Caki2 (cell line): ENCODE measurements around the gene DLGAP4. TPM values are rescaled to one million over a fixed set of nuclear protein-coding genes. Genes with fewer than 3 reads are reported as not detected.
"Not testable (repeated sequence)": the region's sequence is repeated elsewhere in the genome, so short reads cannot be mapped to it uniquely, and the experiment has no call there.

Experiments used
- DNase-seq: peaks from one replicate; pipeline ENCODE4 v3.0.0-alpha.2; 2015; ENCODE audit warnings: low read depth
- in situ Hi-C: cut with HindIII; loops from 2 replicates; pipeline ENCODE4 v1.10.0; 2016; ENCODE audit warnings: low sequenced_read_pairs, low pct_unique_long_range_greater_than_20kb, mixed read lengths
- total RNA-seq: library from RNA; depleted of rRNA; stranded (reverse); fragments of >200 nt; shearing (Covaris generic); gene quantifications from 2 replicates; pipeline ENCODE4 v1.2.3, GENCODE V29; 2014; ENCODE audit warnings: low replicate concordance

Gene DLGAP4
- total RNA-seq, 1 experiment from 2014 or later = 9.0 TPM

- in situ Hi-C loops = no loop called here
- no peak for DNase-seq
Observed at GRCh38 chr20:36472637-36473090, 166.5 kb downstream of the DLGAP4 start.

DNA sequence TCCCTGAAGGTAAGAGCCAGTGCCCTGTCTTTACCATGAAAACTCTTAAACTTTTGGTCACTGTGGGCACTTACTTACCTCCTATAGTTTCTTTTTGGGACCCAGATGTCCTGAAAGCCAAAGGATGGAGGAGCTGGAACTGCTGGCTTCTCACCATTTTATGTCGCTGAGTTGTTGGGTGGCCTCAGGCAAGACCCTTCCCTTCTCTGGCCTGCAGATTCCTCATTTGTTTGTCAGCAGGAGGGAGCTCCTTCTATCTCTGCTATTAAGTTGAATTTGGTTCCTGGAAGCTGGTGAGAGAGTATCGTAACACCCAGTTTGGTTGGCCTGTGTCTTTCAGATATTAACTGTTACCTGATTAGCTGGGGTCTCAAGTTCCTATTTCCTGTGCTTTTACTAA is 167.0 kb downstream of the DLGAP4 start:
- no peak for DNase-seq
- in situ Hi-C loops = no loop called here

GRCh38 chr20:36474563-36474962 is 168.4 kb downstream of the DLGAP4 start:
- in situ Hi-C loops = no loop called here

GRCh38 chr20:36475054-36475453 is 168.9 kb downstream of the DLGAP4 start:
- in situ Hi-C loops, DNase-seq: not testable (repeated sequence)

More at GRCh38 chr20:36474563-36474962, 168.4 kb downstream of the DLGAP4 start:
- DNase-seq = no peak

- in situ Hi-C loops = no loop called here
- no peak for DNase-seq
Observed at GRCh38 chr20:36477475-36477874, 171.3 kb downstream of the DLGAP4 start.

DNA sequence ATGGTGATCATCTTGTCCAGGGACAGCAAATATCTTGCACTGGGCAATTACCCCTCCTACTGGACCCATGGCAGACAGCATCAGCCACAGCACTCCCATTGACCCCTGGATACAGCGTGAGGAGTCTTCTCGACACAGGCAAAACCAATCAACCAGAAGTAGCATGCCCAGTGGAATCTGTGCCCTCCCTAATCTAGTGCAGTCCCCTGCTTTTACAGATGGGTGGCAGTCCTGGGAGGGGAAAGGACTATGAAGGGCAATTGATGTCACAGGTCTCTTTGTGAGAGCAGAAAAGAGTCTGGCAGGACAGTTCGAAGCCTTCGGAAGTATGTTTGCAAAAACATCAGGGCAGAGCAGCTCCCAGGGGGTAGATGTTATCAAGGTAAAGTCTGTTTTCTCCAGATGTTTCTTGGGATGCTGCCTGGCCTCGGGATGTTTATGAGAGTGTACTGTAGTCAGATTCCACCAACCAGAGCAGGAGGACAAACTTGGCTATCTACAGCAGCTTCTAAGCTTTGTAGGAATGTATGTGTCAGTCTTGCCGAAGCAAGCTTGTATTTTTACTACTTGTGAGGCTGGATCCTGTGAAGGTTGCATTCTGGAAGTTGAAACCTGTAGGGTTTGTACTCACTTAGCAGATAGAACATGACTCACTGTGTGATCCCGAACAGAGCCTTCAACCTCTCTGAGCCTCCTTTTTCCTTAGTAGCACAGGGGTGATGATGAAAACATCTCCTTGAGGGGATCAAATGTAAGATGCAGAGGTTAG is 172.2 kb downstream of the DLGAP4 start:
- in situ Hi-C loops = no loop called here
- DNase-seq = no peak

DNA sequence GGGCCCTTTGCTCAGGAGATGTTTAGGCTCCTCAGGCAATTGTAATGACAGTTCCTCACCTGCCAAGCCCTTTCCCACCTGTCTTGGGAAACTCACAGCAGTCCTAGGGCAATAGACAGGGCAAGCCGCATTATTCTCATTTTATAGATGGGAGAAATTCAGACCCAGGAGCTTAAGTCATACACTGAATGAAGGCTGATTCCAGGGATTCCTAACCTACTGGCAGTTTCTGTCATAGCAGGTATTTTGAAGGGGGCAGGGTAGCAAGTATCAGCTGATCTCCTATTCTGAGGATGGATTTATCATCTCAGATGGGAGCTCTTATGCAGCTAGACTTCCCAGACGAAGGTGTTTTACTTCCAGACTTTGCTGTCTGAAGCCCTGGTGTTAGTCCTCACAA is 173.8 kb downstream of the DLGAP4 start:
- in situ Hi-C loops = no loop called here

GRCh38 chr20:36480456-36481048 is 174.4 kb downstream of the DLGAP4 start:
- in situ Hi-C loops = no loop called here
- no peak for DNase-seq

More for the DNA sequence above, 173.8 kb downstream of the DLGAP4 start:
- DNase-seq = no peak

DNA sequence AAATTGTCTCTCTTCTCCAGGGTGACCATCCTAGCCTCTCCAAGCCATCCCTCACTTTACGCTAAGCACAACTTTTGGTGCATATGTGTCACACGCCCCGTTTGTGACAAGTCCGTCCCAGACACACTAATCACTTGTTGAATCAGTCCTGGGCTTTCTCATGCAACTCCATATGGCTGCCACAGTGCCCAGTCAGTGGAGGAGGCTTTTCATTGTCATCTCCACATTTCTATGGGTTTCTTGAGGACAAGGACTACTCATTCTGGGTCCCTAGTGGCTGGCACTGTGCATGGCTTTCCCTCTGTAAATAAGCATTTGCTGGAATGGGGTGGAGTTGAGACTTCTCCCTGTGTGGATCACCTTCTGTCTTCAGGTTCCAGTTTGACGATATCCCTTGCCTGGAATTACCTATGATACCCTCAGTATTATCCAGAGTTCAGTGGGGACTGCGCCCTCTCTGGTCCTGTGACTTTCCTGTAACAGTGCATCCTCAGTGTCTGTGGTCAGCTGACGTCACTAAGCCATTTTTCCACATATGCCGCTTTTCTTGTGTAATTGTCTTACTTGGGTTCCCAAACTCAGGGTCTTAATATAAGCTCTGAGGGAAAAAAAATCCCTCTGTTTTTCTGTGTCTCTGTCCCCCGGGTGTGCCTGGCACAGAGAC is 175.4 kb downstream of the DLGAP4 start:
- in situ Hi-C loops = no loop called here

GRCh38 chr20:36482044-36482473 is 175.9 kb downstream of the DLGAP4 start:
- DNase-seq = no peak
- in situ Hi-C loops = no loop called here

More for the DNA sequence above, 175.4 kb downstream of the DLGAP4 start:
- DNase-seq = no peak

GRCh38 chr20:36483209-36483918 is 177.2 kb downstream of the DLGAP4 start:
- in situ Hi-C loops = no loop called here
- no peak for DNase-seq

DNA sequence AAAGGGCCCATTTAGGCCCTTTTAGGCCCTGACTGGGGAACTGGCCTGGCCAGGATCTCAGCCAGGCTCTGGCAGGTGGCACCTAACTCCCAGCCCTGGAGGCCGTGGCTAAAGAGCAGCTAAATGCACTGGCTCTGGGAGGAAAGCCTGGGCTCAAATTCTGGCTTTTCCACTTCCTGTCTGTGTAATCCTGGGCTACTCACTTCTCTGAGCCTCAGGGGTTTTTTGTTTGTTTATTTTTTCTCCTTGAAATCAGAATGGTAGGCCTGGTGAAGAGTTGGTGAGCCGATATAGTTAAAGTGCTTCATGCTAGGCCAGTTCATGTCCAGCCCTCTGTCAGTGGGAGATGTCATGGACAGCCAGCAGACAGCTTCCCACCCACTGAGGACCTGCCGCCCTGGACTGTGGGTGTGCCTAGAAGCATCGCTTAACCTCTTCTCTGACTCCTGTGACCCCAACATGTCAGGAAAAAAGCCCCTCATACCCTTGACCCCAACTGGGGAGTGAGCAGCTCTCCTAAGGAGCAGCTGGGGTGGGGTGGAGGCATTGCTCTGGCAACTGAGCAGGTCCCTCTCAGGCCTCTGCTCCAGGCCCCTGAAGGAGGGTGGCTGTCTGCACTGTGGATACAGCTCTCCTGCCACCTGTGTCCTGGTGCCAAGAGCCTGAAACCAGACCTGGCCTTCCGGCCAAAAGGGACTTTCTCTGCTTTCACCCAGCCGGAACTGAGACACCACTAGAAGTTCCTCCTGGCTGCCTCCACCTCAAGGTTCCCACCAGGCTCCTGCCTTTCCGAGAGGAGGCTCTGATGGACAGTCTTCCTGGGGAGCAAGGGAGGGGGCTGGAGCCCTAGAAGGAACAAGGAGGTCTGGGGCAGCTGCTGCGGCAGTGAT is 178.0 kb downstream of the DLGAP4 start:
- no peak for DNase-seq
- in situ Hi-C loops = no loop called here

DNA sequence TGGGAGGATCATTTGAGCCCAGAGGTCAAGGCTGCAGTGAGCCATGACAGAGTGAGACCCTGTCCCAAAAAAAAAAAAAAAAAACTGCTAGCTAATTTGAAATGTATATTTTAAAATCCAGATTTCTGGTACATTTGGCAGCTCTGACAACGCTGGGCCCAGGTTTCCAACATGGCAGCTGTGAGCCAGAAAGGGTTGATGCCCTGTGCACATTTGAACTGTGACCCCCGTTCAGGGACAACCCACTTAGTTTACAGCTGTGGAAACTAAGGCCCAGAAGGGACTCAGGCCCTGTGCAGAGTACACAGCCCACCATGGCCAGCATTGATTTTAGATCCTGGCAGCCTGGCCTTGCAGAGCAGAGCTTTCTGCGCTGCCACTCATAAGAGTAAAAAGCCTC is 179.1 kb downstream of the DLGAP4 start:
- DNase-seq = no peak
- in situ Hi-C loops = no loop called here

- no peak for DNase-seq
- in situ Hi-C loops = no loop called here
Observed at GRCh38 chr20:36487069-36487468, 180.9 kb downstream of the DLGAP4 start.

DNA sequence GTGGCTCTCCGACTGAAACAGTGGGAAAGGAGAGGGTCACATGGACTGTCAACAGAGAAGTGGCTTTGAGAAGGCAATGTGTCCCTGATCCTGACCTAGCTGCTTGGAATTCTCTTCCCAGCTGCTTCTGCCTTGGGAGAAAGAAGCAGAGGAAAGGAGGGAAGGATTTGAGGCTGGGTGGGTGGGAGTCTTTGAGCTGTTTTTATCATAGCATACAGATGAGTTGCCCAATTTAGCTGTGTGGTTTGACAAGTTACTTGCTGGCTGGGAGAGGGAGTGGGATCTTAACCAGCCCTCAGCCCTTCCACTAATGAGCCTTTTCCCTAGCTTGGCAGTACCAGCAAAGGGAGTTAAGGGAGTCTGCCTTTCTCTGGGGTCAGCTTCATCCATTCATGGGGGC is 184.1 kb downstream of the DLGAP4 start:
- in situ Hi-C loops = no loop called here
- DNase-seq = no peak

DNA sequence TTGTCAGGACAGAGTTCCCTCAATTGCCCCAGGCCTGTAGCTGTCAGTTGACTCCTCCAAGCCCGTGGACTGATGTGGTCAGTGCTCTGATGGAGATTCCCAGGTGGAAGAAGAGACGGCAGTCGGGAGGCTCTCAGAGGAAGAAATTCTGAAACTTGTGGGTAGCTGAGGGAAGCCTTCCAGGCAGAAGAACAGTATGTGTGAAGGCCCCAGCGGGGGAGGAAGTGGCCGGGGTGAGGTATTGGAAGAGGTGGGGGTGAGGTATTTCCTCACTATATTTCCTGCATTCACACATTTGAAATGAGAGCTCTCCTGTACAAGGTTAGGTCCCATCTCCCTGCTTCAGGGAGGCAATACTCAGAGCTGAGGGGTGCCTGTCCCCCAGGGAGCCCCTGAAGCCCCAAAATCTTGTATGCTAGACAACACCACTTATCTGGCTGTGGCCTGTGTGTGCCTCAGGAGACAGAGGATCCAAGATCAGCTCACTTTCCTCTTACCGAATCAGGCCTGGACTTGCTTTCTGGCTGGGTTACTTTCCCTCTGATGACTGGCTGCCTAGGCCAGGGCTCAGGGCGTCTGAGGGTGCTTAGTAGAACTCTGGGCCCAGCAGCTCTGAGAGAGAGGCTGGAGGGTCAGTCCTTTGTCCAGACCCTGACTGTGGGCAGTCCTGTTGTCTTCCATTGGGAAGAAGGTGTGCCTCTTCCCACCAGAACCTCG is 185.9 kb downstream of the DLGAP4 start:
- in situ Hi-C loops = no loop called here

More for the DNA sequence above, 185.9 kb downstream of the DLGAP4 start:
- DNase-seq = no peak
